ENCODE measurements around the gene TMEM129.
"Not testable (repeated sequence)": the region's sequence is repeated elsewhere in the genome, so short reads cannot be mapped to it uniquely, and the experiment has no call there.

TMEM129 gene

GRCh38 chr4:1693131-1693896 is 27.8 kb downstream of the TMEM129 start:
- DNase-seq (ENCODE audit: low read depth): peak; percentile 65

DNA sequence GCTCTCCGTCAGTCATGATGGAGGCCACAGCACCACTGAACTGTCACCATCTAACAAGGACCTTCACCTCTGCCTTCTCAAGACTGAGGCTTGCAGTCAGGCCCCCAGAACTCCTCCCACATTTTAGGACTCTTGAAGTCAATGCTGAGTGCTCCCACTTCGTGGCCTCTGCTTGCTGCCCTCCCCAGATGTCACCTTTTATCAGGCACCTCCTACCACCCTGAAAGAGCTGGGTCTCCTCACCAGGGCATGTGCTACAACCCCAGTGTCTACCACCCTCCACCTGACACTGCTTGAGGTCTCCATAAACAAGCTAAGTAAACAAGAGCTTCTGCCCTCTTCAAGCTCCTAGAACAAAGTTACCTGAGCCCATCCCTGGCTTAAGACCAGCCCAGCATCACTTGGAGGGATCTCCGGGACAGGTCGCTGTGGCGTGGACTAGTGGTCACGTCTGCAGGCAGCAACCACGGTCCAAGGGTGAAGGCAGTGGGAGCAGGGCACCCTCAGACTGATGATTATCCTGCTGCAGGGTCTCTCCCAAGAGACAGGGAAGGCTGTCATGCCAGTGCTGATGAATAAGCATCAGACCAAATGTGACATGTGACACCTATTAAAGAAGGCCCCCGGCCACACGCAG is 29.3 kb downstream of the TMEM129 start:
- no peak for DNase-seq (ENCODE audit: low read depth)

- DNase-seq (ENCODE audit: low read depth): no peak
These were observed 30.4 kb downstream of the TMEM129 start for GRCh38 chr4:1690698-1691097.

- DNase-seq (ENCODE audit: low read depth): no peak
These were observed 34.6 kb downstream of the TMEM129 start for GRCh38 chr4:1686440-1687036.

- no peak for DNase-seq (ENCODE audit: low read depth)
These were observed 35.6 kb downstream of the TMEM129 start for GRCh38 chr4:1685235-1686150.

GRCh38 chr4:1684506-1685234 is 36.5 kb downstream of the TMEM129 start:
- peak; percentile 90 for DNase-seq (ENCODE audit: low read depth)

DNA sequence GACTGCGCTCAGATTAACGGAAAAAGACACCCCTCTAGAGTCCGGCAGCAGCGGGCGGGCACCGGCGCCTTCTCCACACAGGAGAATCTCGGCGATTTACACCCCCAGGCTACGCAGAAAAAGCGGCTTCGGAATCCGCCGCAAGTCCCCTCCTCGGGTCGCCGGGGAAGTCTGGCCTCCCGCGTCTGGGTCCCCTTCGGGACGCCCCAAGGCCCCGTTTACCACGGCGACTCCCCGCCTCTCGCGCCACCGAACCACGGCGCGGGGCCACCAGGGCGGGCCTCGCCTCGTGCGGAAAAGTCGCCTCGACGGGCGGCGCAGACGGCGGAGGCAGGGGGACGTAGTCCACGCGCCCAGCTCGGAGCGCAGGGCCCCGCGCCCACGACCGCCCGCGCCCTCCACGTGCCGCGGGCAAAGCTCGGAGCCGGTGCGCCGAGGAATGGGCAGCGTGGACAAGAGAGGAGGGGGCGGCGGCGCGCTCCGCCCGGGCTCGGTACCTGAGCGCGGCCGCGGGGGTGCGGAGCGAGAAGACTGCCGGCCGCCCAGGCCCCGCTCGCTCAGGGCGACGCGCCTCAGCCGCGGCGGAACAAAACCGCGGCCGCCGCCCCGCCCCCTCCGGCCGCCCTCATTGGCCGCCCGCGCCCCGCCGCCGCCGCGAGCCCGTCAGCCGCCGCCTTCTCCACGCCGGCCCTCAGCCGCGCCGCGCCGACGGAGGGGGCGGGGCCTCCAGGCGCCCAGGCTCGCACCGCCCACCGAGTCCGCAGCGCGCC is 37.2 kb downstream of the TMEM129 start, which contains the start of gene FAM53A:
FAM53A (minus strand) TSS at position 578 of the 770 bp plus-strand sequence. CDS start 15,572 bp downstream, outside the sequence.
- DNase-seq (ENCODE audit: low read depth): peak; percentile 15

GRCh38 chr4:1683261-1683735 is 37.8 kb downstream of the TMEM129 start:
- no peak for DNase-seq (ENCODE audit: low read depth)

GRCh38 chr4:1682860-1683259 is 38.3 kb downstream of the TMEM129 start:
- DNase-seq (ENCODE audit: low read depth): no peak

GRCh38 chr4:1678244-1678643 is 42.9 kb downstream of the TMEM129 start:
- no peak for DNase-seq (ENCODE audit: low read depth)

GRCh38 chr4:1676605-1677525 is 44.3 kb downstream of the TMEM129 start:
- DNase-seq (ENCODE audit: low read depth): no peak

DNA sequence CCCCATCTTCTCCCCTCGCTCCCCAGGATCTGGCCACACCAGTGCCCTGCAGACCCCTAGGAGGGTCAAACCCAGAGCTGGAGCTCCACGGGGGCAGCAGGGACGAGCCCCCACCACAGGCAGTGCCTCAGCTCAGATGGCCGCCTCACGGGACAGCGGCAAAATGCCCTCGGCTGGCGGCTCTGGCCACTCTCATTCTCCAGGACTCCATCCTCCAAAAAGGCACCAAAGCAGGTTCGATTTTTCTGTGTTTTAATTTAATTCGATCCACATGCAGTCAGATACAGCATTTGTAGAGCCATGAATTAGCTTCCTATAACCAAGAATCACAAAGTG is 45.4 kb downstream of the TMEM129 start:
- DNase-seq (ENCODE audit: low read depth): no peak

DNA sequence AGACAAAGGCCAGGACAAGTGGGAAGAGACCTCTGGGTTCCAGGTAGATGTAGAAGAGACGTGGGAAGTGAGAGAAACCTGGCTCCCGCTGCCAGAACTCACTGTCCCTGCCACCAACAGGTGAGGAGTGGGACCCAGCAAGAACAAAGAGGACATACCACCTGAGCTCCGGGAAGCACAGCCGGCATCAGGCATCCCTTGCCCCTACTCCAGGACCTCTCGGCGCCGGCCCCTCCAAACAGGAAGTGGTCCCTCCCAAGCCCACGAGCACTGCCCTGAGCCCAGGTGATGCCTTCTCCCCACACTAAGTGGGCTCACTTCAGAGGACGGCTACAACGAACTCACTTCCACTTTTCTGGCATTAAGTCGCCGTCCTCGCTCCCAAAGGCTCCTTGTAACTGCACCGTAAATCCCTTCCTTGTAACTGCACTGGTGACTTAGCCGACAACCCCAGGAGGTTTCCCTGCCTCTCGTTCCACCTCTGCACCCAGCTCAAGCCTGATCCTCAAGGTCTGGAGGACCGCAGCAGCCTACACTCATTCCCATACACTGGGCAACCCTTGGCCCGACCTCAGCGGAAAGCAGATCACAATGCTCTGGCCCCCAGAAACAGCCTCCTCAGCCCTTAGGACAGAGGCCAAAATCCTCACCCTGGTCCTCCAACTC is 45.9 kb downstream of the TMEM129 start:
- no peak for DNase-seq (ENCODE audit: low read depth)

DNA sequence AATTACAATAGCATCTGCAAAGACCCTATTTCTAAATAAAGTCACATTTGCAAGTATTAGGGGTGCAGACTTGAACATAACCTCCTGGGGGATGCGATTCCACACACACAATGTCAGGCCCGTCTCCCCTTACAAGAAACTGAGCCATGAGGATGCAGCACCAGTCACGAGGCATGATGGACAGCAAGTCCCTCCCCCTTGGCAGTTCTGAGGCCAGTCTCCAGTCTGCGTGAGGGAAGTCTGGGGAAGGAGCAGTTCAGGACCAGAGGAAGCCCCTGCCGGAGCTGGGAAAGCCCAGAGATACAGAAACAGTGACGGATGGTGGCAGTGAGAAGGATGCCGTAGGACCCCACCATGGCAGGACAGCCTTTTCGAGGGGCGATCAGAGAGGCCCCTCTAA is 46.4 kb downstream of the TMEM129 start:
- DNase-seq (ENCODE audit: low read depth): no peak

DNA sequence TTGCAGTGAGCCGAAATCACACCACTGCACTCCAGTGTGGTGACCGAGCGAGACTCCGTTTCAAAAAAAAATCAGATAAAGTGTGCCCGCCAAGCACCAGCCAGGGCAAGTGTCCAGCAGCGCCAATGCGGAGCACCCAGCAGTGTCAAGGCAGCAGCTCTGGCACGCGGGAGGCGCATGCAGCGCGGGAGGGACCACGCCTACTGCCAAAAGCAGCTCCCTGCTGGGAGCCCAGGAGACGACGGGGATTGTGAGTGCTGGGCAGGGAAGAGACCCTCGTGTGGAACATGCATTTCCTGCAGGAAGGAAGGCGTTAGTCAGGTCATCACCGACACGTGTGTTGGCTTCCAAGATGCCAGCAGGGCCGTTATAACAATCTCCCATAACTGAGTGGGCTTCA is 47.5 kb downstream of the TMEM129 start:
- no peak for DNase-seq (ENCODE audit: low read depth)

DNA sequence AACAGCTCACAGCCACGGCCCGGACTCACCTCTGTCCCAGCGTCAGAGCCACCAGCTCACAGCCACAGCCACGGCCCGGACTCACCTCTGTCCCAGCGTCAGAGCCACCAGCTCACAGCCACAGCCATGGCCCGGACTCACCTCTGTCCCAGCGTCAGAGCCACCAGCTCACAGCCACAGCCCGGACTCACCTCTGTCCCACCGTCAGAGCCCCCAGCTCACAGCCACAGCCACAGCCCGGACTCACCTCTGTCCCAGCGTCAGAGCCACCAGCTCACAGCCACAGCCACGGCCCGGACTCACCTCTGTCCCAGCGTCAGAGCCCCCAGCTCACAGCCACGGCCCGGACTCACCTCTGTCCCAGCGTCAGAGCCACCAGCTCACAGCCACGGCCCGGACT is 50.1 kb downstream of the TMEM129 start:
- DNase-seq (ENCODE audit: low read depth): not testable (repeated sequence)

- no peak for DNase-seq (ENCODE audit: low read depth)
These were observed 50.8 kb downstream of the TMEM129 start for GRCh38 chr4:1670279-1670678.

- no peak for DNase-seq (ENCODE audit: low read depth)
These were observed 51.3 kb downstream of the TMEM129 start for GRCh38 chr4:1669850-1670249.

DNA sequence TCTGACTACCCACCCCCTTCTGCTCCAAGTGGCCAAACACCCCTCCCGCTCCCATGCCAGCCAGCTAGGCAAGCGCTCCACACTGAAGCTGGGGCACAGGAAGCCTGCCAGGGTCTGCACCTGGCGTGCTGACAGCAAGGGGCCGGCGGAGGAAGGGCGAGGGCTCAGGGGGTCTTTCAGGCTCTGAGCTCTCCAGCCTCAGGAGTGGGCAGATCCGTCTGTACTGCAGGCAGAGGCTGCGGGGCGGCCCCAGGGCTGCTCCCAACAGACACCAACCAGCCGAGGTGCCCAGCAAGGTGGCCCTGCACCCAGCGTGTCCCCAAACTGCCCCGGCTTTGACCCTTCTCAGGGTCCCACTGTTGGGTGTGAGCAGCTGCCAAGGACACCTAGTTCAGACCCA is 51.9 kb downstream of the TMEM129 start:
- no peak for DNase-seq (ENCODE audit: low read depth)

All from activated gamma-delta T cell treated with anti-CD3 and anti-CD28 coated beads, Interleukin-2, amount 50 U/mL, for 16 hours (primary cell).